Cardiac muscle cell (in vitro differentiated cells and primary cell): ENCODE results near the gene RAPGEF4. TPM values are rescaled to one million over a fixed set of nuclear protein-coding genes. Genes with fewer than 3 reads are reported as not detected.

Experiments
- DNase-seq, 2 donors: peaks; one replicate each; pipeline versions ENCODE4 v3.0.0 to v3.0.0-alpha.2; 2010 to 2017; ENCODE audit warnings: low read depth in 1 of 2, low spot score in 1 of 2
- H3K27ac ChIP-seq: fragments of 200-600 bp; sonication (generic); 2 replicates; pipeline ENCODE4 v1.5.1; 2016
- H3K27me3 ChIP-seq: fragments of 200-600 bp; sonication (generic); 2 replicates; pipeline ENCODE4 v1.6.0; 2016; ENCODE audit warnings: control low read depth
- H3K36me3 ChIP-seq: fragments of 200-600 bp; sonication (generic); 2 replicates; pipeline ENCODE4 v1.5.1; 2016; ENCODE audit warnings: control low read depth
- H3K4me1 ChIP-seq: fragments of 200-600 bp; sonication (generic); 2 replicates; pipeline ENCODE4 v1.8.1; 2017; ENCODE audit warnings: low read depth, mild to moderate bottlenecking, mixed run types
- H3K4me3 ChIP-seq: fragments of 200-600 bp; sonication (generic); 2 replicates; pipeline ENCODE4 v1.5.1; 2016; ENCODE audit warnings: mild to moderate bottlenecking
- H3K9me3 ChIP-seq: fragments of 200-600 bp; sonication (generic); 2 replicates; pipeline ENCODE4 v1.5.1; 2017; ENCODE audit warnings: low read depth, mild to moderate bottlenecking, control low read depth
- CTCF ChIP-seq: IDR thresholded peaks from 2 replicates; pipeline ENCODE4 v1.5.1; 2012; ENCODE audit warnings: low read depth, mild to moderate bottlenecking, low read length
- polyA plus RNA-seq: library from polyadenylated mRNA; unstranded; fragments of >200 nt; fragmentation: Nextera tagmentation; extraction: Ambion mirVana; gene quantifications from 2 replicates; pipeline ENCODE4 v1.2.1, GENCODE V29; 2016
- total RNA-seq: library from RNA; depleted of rRNA; stranded (reverse); fragments of >200 nt; gene quantifications from 2 replicates; pipeline ENCODE4 v1.2.3, GENCODE V29; 2016

RAPGEF4 gene
- total and polyA plus RNA-seq, 2 experiments from 2014 or later, result 5.3 to 21.2 TPM

GRCh38 chr2:173026479-173026878 is 290.8 kb downstream of the RAPGEF4 start:
- Histone ChIP-seq H3K27me3 (no peaks in the 10 kb centered on the region), H3K9me3 (no peaks in the 10 kb centered on the region), H3K4me1 (peaks cover 29% of the 10 kb centered on the region), H3K4me3 (no peak overlapping the region), H3K36me3 (no peaks in the 10 kb centered on the region), H3K27ac (no peak overlapping the region)
- TF ChIP-seq CTCF, result no peak
- DNase-seq, result no peak

GRCh38 chr2:173027181-173028128 is 291.8 kb downstream of the RAPGEF4 start:
- peak; percentile 94 for DNase-seq
- peak overlapping the region; percentile 93 for H3K27ac ChIP-seq
- H3K36me3 ChIP-seq, result no peaks in the 10 kb centered on the region
- H3K4me3 ChIP-seq, result no peak overlapping the region
- no peaks in the 10 kb centered on the region for H3K9me3 ChIP-seq
- H3K4me1 ChIP-seq, result peaks cover 29% of the 10 kb centered on the region
- no peaks in the 10 kb centered on the region for H3K27me3 ChIP-seq
- TF ChIP-seq CTCF, result peak; percentile 93

- H3K9me3 ChIP-seq, result no peaks in the 10 kb centered on the region
- H3K36me3 ChIP-seq, result no peaks in the 10 kb centered on the region
- peaks cover 29% of the 10 kb centered on the region for H3K4me1 ChIP-seq
- TF ChIP-seq CTCF, result no peak
- no peak overlapping the region for H3K4me3 ChIP-seq
- peak overlapping the region; percentile 93 for H3K27ac ChIP-seq
- no peaks in the 10 kb centered on the region for H3K27me3 ChIP-seq
- DNase-seq, result peak in 1 of 2 donors; percentile 21
Observed at GRCh38 chr2:173028141-173028540, 292.5 kb downstream of the RAPGEF4 start.

- H3K36me3 ChIP-seq, result no peaks in the 10 kb centered on the region
- no peaks in the 10 kb centered on the region for H3K9me3 ChIP-seq
- peaks cover 29% of the 10 kb centered on the region for H3K4me1 ChIP-seq
- no peak for DNase-seq
- peak overlapping the region; percentile 93 for H3K27ac ChIP-seq
- H3K4me3 ChIP-seq, result no peak overlapping the region
- H3K27me3 ChIP-seq, result no peaks in the 10 kb centered on the region
- no peak for TF ChIP-seq CTCF
Observed at GRCh38 chr2:173028671-173029070, 293.0 kb downstream of the RAPGEF4 start.

GRCh38 chr2:173030561-173031490 is 295.2 kb downstream of the RAPGEF4 start:
- Histone ChIP-seq H3K27ac (no peak overlapping the region), H3K4me3 (no peak overlapping the region), H3K9me3 (no peaks in the 10 kb centered on the region), H3K27me3 (no peaks in the 10 kb centered on the region), H3K36me3 (no peaks in the 10 kb centered on the region), H3K4me1 (peaks cover 29% of the 10 kb centered on the region)
- no peak for DNase-seq
- no peak for TF ChIP-seq CTCF
